HCT116 (cell line): ENCODE measurements around the gene CD7. TPM values are rescaled to one million over a fixed set of nuclear protein-coding genes. Genes with fewer than 3 reads are reported as not detected.

Experiments
- ATAC-seq: fragments of 200-7000 bp; cut with Tn5 transposase; 2 replicates; pipeline ENCODE4 v1.9.1; 2020; ENCODE audit warnings: mild to moderate bottlenecking, moderate library complexity
- BruUV-seq: library from RNA; stranded (reverse); fragments of 400-500 nt; replicated peaks from 2 replicates; lab custom pipeline; 2021; lab: Mats Ljungman, UMichigan
- CTCF ChIA-PET: fragments of 300-600 bp; sonication (Branson Sonifier 250); formaldehyde crosslinking; loops from one replicate; lab custom pipeline; 2021; ENCODE audit warnings: antibody characterized with exemption; lab: Charles Lee
- POLR2A ChIA-PET: fragments of 300-600, 350-600 bp; sonication (Branson Sonifier 250); formaldehyde crosslinking; loops from one replicate; lab custom pipeline; 2021; ENCODE audit warnings: antibody characterized with exemption; lab: Charles Lee
- RAD21 ChIA-PET, 2 experiments: fragments of 300-600 bp; sonication (Branson Sonifier 250); formaldehyde crosslinking; loops; one replicate each; lab custom pipeline; 2023; ENCODE audit warnings: low total read pairs in 2 of 2; ENCODE audit not compliant: uncharacterized antibody in 2 of 2, unreplicated experiment in 2 of 2, low non-redundant PET in 1 of 2; lab: Charles Lee
- DNase-seq: peaks from one replicate; pipeline ENCODE4 v3.0.0-alpha.2; 2010; ENCODE audit warnings: low read depth, low spot score
- H2AFZ ChIP-seq: fragments of 200-600 bp; shearing (Covaris generic), sonication (generic); 2 replicates; pipeline ENCODE4 v1.6.1; 2017; ENCODE audit warnings: low read depth, mixed run types, mixed read lengths, antibody characterized with exemption, low read length; ENCODE audit not compliant: poor library complexity, severe bottlenecking
- H3K27ac ChIP-seq: 2 replicates; pipeline ENCODE4 v1.5.1; 2012; ENCODE audit warnings: low read depth, low read length
- H3K27me3 ChIP-seq: fragments of 200-600 bp; sonication (generic); 2 replicates; pipeline ENCODE4 v1.6.1; 2016; ENCODE audit warnings: mixed run types, low read length, mixed read lengths; ENCODE audit not compliant: insufficient read depth
- H3K36me3 ChIP-seq, 2 experiments: fragments of 200-500 bp in 1 of 2; fragments of 200-600 bp in 1 of 2; sonication (Bioruptor generic) in 1 of 2; sonication (generic) in 1 of 2; 2 replicates each; pipeline versions ENCODE4 v1.5.1 to v1.6.1; 2014 to 2016; ENCODE audit warnings: low read length in 2 of 2, inconsistent platforms in 1 of 2, mixed read lengths in 1 of 2, mixed run types in 1 of 2; ENCODE audit not compliant: insufficient read depth in 2 of 2, control insufficient read depth in 1 of 2
- H3K4me1 ChIP-seq, 2 experiments: fragments of 200-600 bp in 1 of 2; sonication (generic) in 1 of 2; 2 replicates each; pipeline versions ENCODE4 v1.5.1 to v1.6.1; 2012 to 2017; ENCODE audit warnings: low read length in 2 of 2, inconsistent platforms in 1 of 2, mild to moderate bottlenecking in 1 of 2, mixed read lengths in 1 of 2, mixed run types in 1 of 2, moderate library complexity in 1 of 2; ENCODE audit not compliant: insufficient read depth in 2 of 2, control insufficient read depth in 1 of 2
- H3K4me2 ChIP-seq: fragments of 200-600 bp; sonication (generic); 2 replicates; pipeline ENCODE4 v1.6.1; 2017; ENCODE audit warnings: mixed run types, low read length, mixed read lengths
- H3K4me3 ChIP-seq, 2 experiments: fragments of 200-600 bp in 1 of 2; sonication (generic) in 1 of 2; replicated peaks in 1 of 2; 2 replicates each; pipeline ENCODE4 v1.5.1; 2011 to 2016; ENCODE audit warnings: low read length in 2 of 2, control low read depth in 1 of 2, low read depth in 1 of 2, mild to moderate bottlenecking in 1 of 2, mixed read lengths in 1 of 2, mixed run types in 1 of 2
- H3K79me2 ChIP-seq: fragments of 200-600 bp; sonication (generic); 2 replicates; pipeline ENCODE4 v1.6.1; 2017; ENCODE audit warnings: mild to moderate bottlenecking, mixed run types, low read length, moderate library complexity, mixed read lengths; ENCODE audit not compliant: insufficient read depth
- H3K9ac ChIP-seq: fragments of 200-600 bp; sonication (generic); 2 replicates; pipeline ENCODE4 v1.6.1; 2016; ENCODE audit warnings: low read length, mixed read lengths
- H3K9me2 ChIP-seq: fragments of 200-600 bp; sonication (generic), shearing (Covaris generic); 2 replicates; pipeline ENCODE4 v1.6.1; 2017; ENCODE audit warnings: mixed run types, mild to moderate bottlenecking, moderate library complexity; ENCODE audit not compliant: insufficient read depth
- H3K9me3 ChIP-seq, 2 experiments: fragments of 200-500 bp in 1 of 2; fragments of 200-600 bp in 1 of 2; sonication (Bioruptor generic) in 1 of 2; sonication (generic) in 1 of 2; 2 replicates each; pipeline ENCODE4 v1.6.1; 2014 to 2017; ENCODE audit warnings: low read length in 2 of 2, mixed read lengths in 2 of 2, inconsistent platforms in 1 of 2, low read depth in 1 of 2, mild to moderate bottlenecking in 1 of 2, mixed run types in 1 of 2, moderate library complexity in 1 of 2; ENCODE audit not compliant: control insufficient read depth in 1 of 2, insufficient read depth in 1 of 2
- H4K20me1 ChIP-seq: fragments of 200-600 bp; sonication (generic), shearing (Covaris generic); 2 replicates; pipeline ENCODE4 v1.6.1; 2017; ENCODE audit warnings: mixed run types, mild to moderate bottlenecking, moderate library complexity; ENCODE audit not compliant: insufficient read depth
- ATF3 ChIP-seq: IDR thresholded peaks from 2 replicates; pipeline ENCODE4 v1.6.1; 2012
- CBX3 ChIP-seq: IDR thresholded peaks from 2 replicates; pipeline ENCODE4 v1.6.1; 2012; ENCODE audit warnings: low read depth
- EGR1 ChIP-seq: IDR thresholded peaks from 2 replicates; pipeline ENCODE4 v1.6.1; 2012; ENCODE audit warnings: low read depth
- ELF1 ChIP-seq: IDR thresholded peaks from 2 replicates; pipeline ENCODE4 v1.6.1; 2012; ENCODE audit warnings: low read depth, borderline replicate concordance
- EZH2phosphoT487 ChIP-seq: fragments of 200-600 bp; IDR thresholded peaks from 2 replicates; pipeline ENCODE4 v1.6.1; 2018; ENCODE audit warnings: antibody characterized with exemption, borderline replicate concordance
- FOSL1 ChIP-seq: IDR thresholded peaks from 2 replicates; pipeline ENCODE4 v1.6.1; 2012; ENCODE audit warnings: low read depth
- JUND ChIP-seq: IDR thresholded peaks from 2 replicates; pipeline ENCODE4 v1.6.1; 2012
- POLR2A ChIP-seq: IDR thresholded peaks from 2 replicates; pipeline ENCODE4 v1.7.0; 2011; ENCODE audit warnings: borderline replicate concordance; ENCODE audit not compliant: insufficient read depth, insufficient read length; ENCODE audit errors: extremely low read depth
- POLR2AphosphoS5 ChIP-seq: IDR thresholded peaks from 2 replicates; pipeline ENCODE4 v1.6.1; 2011; ENCODE audit warnings: mild to moderate bottlenecking, low read depth, low read length, moderate library complexity
- RAD21 ChIP-seq: IDR thresholded peaks from 2 replicates; pipeline ENCODE4 v1.6.1; 2012; ENCODE audit warnings: low read depth, mild to moderate bottlenecking
- REST ChIP-seq: IDR thresholded peaks from 2 replicates; pipeline ENCODE4 v1.6.1; 2012; ENCODE audit warnings: low read depth
- SIN3A ChIP-seq: IDR thresholded peaks from 2 replicates; pipeline ENCODE4 v1.6.1; 2012; ENCODE audit warnings: low read depth
- SP1 ChIP-seq: IDR thresholded peaks from 2 replicates; pipeline ENCODE4 v1.6.1; 2012; ENCODE audit warnings: low read depth
- SRF ChIP-seq: IDR thresholded peaks from 2 replicates; pipeline ENCODE4 v1.6.1; 2012; ENCODE audit warnings: low read depth
- YY1 ChIP-seq: IDR thresholded peaks from 2 replicates; pipeline ENCODE4 v1.6.1; 2011; ENCODE audit warnings: low read length, low read depth, moderate library complexity, mild to moderate bottlenecking; ENCODE audit not compliant: insufficient replicate concordance; ENCODE audit errors: extremely low read depth
- ZFX ChIP-seq: fragments of 450-650 bp; IDR thresholded peaks from 2 replicates; pipeline ENCODE4 v1.6.1; 2017
- ZNF274 ChIP-seq: fragments of 200-500 bp; sonication (Bioruptor generic); IDR thresholded peaks from 2 replicates; pipeline ENCODE4 v1.6.1; 2014; ENCODE audit warnings: mild to moderate bottlenecking, low read depth, low read length, inconsistent platforms
- intact Hi-C: fragments of 100-400 bp; cut with micrococcal nuclease; formaldehyde crosslinking; loops from 2 replicates; pipeline ENCODE4 v1.10.0; 2022
- total RNA-seq: library from RNA; stranded (reverse); gene quantifications from one replicate; pipeline ENCODE4 v1.2.1, GENCODE V29; 2021; ENCODE audit not compliant: unreplicated experiment
- TF ChIP-seq, protein P1 (sequence below): IDR thresholded peaks from 2 replicates; pipeline ENCODE4 v1.6.1; 2012
- TF ChIP-seq, protein P2 (sequence below): IDR thresholded peaks from 2 replicates; pipeline ENCODE4 v1.6.1; 2011; ENCODE audit warnings: mild to moderate bottlenecking, low read length, moderate library complexity; ENCODE audit not compliant: insufficient replicate concordance; ENCODE audit errors: extremely low read depth

Gene CD7
- total RNA-seq, 1 experiment from 2014 or later: 0.61 TPM

- H3K9me2 ChIP-seq: no peaks in the 10 kb centered on the region
- H3K4me3 ChIP-seq: no peak overlapping the region
- ChIA-PET POLR2A (interaction anchor here (0.6 kb wide), 1 partner anchor 13 kb away, joined by 5 read pairs; no protein-coding TSS in a partner anchor), RAD21 (no interaction called here), CTCF (no interaction called here)
- intact Hi-C loops: no loop called here
- no peaks in the 10 kb centered on the region for H3K27me3 ChIP-seq
- peaks cover 34% of the 10 kb centered on the region; the same call in 1 of the 2 replicates for H4K20me1 ChIP-seq
- H3K9me3 ChIP-seq: no peaks in the 10 kb centered on the region
- DNase-seq (no peak), ATAC-seq (no peak)
- H3K36me3 ChIP-seq: peaks cover 15 to 32% of the 10 kb centered on the region in 2 experiments
- H3K4me2 ChIP-seq: no peak overlapping the region
- no peak for TF ChIP-seq ZNF274
- TF ChIP-seq CBX3: no peak
- TF ChIP-seq EZH2phosphoT487: no peak
- TF ChIP-seq SP1: no peak
- TF ChIP-seq SRF: no peak
- no peak for TF ChIP-seq EGR1
- TF ChIP-seq ZFX: no peak
- TF ChIP-seq ATF3: no peak
- no peak for TF ChIP-seq REST
- no peak for TF ChIP-seq JUND
- TF ChIP-seq FOSL1: no peak
- TF ChIP-seq, protein P1, sequence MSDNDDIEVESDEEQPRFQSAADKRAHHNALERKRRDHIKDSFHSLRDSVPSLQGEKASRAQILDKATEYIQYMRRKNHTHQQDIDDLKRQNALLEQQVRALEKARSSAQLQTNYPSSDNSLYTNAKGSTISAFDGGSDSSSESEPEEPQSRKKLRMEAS: no peak
- TF ChIP-seq YY1: no peak
- no peak for TF ChIP-seq POLR2AphosphoS5
- TF ChIP-seq ELF1: no peak
- TF ChIP-seq RAD21: no peak
- no peak for TF ChIP-seq POLR2A
- TF ChIP-seq SIN3A: no peak
- TF ChIP-seq, protein P2, sequence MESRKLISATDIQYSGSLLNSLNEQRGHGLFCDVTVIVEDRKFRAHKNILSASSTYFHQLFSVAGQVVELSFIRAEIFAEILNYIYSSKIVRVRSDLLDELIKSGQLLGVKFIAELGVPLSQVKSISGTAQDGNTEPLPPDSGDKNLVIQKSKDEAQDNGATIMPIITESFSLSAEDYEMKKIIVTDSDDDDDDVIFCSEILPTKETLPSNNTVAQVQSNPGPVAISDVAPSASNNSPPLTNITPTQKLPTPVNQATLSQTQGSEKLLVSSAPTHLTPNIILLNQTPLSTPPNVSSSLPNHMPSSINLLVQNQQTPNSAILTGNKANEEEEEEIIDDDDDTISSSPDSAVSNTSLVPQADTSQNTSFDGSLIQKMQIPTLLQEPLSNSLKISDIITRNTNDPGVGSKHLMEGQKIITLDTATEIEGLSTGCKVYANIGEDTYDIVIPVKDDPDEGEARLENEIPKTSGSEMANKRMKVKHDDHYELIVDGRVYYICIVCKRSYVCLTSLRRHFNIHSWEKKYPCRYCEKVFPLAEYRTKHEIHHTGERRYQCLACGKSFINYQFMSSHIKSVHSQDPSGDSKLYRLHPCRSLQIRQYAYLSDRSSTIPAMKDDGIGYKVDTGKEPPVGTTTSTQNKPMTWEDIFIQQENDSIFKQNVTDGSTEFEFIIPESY: no peak
- H3K79me2 ChIP-seq: peaks cover 68% of the 10 kb centered on the region
- H3K27ac ChIP-seq: no peak overlapping the region
- H3K9ac ChIP-seq: no peak overlapping the region
- no peak overlapping the region for H2AFZ ChIP-seq
- BruUV-seq: no TSS peak
- peaks cover 30 to 64% of the 10 kb centered on the region in 2 experiments for H3K4me1 ChIP-seq
These were observed 46.0 kb downstream of the CD7 start for GRCh38 chr17:82271401-82271800.
